ENCODE data around the gene SLC1A3. TPM values are rescaled to one million over a fixed set of nuclear protein-coding genes. Genes with fewer than 3 reads are reported as not detected.

The SLC1A3 gene
- total RNA-seq, 1 donor from 2014 or later: 33.4 TPM

- no peak for DNase-seq (ENCODE audit: low spot score)
Observed at GRCh38 chr5:36717131-36717695, 110.8 kb downstream of the SLC1A3 start.

GRCh38 chr5:36719282-36719681 lies 112.9 kb downstream of the SLC1A3 start:
- DNase-seq (ENCODE audit: low spot score): no peak

GRCh38 chr5:36720688-36721087 lies 114.3 kb downstream of the SLC1A3 start:
- no peak for DNase-seq (ENCODE audit: low spot score)

GRCh38 chr5:36721664-36722235 lies 115.3 kb downstream of the SLC1A3 start:
- DNase-seq (ENCODE audit: low spot score): no peak

GRCh38 chr5:36722900-36723299 lies 116.5 kb downstream of the SLC1A3 start:
- DNase-seq (ENCODE audit: low spot score): no peak

- no peak for DNase-seq (ENCODE audit: low spot score)
Observed at GRCh38 chr5:36723912-36724311, 117.5 kb downstream of the SLC1A3 start.

- DNase-seq (ENCODE audit: low spot score): no peak
Observed at GRCh38 chr5:36724467-36725332, 118.3 kb downstream of the SLC1A3 start.

GRCh38 chr5:36726317-36726716 lies 119.9 kb downstream of the SLC1A3 start:
- DNase-seq (ENCODE audit: low spot score): no peak

GRCh38 chr5:36726767-36727166 lies 120.4 kb downstream of the SLC1A3 start:
- DNase-seq (ENCODE audit: low spot score): no peak

GRCh38 chr5:36728697-36729543 lies 122.5 kb downstream of the SLC1A3 start:
- DNase-seq (ENCODE audit: low spot score): no peak

GRCh38 chr5:36730537-36731216 lies 124.3 kb downstream of the SLC1A3 start:
- DNase-seq (ENCODE audit: low spot score): no peak

- no peak for DNase-seq (ENCODE audit: low spot score)
Observed at GRCh38 chr5:36733183-36733582, 126.8 kb downstream of the SLC1A3 start.

- DNase-seq (ENCODE audit: low spot score): no peak
Observed at GRCh38 chr5:36734422-36734821, 128.0 kb downstream of the SLC1A3 start.

- DNase-seq (ENCODE audit: low spot score): no peak
Observed at GRCh38 chr5:36735891-36736290, 129.5 kb downstream of the SLC1A3 start.

Measured in ureter (tissue), 1 donor.